ENCODE measurements around the gene MEIOSIN. TPM values are rescaled to one million over a fixed set of nuclear protein-coding genes. Genes with fewer than 3 reads are reported as not detected.

The MEIOSIN gene
- total and polyA plus RNA-seq, 4 donors: not detected

DNA sequence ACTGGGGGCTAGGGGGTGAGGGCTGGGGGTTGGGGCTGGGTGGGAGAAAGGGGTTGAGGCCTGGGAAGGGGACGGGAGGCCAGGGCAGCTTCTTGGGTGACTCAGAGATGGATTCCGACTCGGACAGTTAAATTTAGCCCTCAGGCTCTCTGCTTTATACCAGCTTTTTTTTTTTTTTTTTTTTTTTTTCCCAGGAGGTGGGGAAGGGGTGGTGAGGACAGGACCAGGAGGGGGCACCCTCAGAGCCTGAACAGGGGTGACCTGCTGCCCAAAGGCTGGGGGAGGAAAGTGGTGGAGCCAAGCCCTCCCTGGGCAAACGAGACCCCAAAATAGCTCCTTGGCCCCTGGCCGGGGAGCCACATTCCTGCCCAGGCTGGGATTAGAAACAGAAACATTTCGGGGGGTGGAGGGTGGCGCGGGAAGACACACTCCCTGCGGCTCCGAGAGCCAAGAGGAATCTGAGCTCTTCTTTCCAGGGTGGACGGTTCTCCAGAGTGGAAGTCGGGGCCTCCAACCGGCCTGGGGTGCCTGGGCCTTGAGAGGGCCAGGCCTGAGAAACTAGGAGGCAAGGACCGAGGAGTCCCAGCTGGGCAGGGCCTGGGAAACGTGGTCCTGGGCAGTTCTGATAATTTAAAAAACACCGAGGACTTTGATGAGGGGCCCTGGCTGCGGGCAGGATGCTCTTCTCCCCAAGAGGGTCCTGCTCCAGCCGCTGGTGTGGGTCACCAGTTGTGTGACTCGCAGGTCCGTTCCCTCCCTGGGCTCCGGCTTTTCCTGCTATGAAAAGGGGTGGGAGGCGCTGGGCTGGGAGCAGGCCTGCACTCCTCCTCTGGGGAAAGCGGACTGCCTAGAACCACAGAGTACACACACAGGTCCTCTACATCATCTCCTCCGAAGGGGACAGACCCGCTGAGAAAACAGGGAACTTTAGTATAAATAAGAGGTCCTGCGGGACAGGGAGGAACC is 49.9 kb downstream of the MEIOSIN start:
- H3K27ac ChIP-seq (ENCODE audit: low read depth in 1 of 2, low read length in 2 of 2): peak overlapping the region; percentile 50 to 61
- H3K27me3 ChIP-seq (ENCODE audit: control insufficient read depth in 4 of 4, insufficient read depth in 4 of 4, low read length in 3 of 4): no peaks in the 10 kb centered on the region
- peaks cover 3 to 17% (median 8%) of the 10 kb centered on the region in 4 donors for H3K4me1 ChIP-seq (ENCODE audit: control insufficient read depth in 4 of 4, insufficient read depth in 4 of 4, low read length in 3 of 4)
- no peak overlapping the region for H3K4me3 ChIP-seq (ENCODE audit: low read depth in 1 of 3, low read length in 3 of 3)
- TF ChIP-seq YY1 (IDR thresholded peaks at IDR 0.05) (no peak), GABPA (IDR thresholded peaks at IDR 0.05 in 1 of 2, conservative IDR thresholded peaks at IDR 0.05 in 1 of 2) (no peak), RXRA (IDR thresholded peaks at IDR 0.05) (no peak), EGR1 (IDR thresholded peaks at IDR 0.05; ENCODE audit: low read depth in 2 of 2) (no peak), ATF3 (IDR thresholded peaks at IDR 0.05) (no peak), REST (IDR thresholded peaks at IDR 0.05) (no peak), FOXA1 (IDR thresholded peaks at IDR 0.05) (no peak), JUND (IDR thresholded peaks at IDR 0.05) (no peak), ZBTB33 (IDR thresholded peaks at IDR 0.05) (no peak), SP1 (IDR thresholded peaks at IDR 0.05) (no peak), FOXA2 (IDR thresholded peaks at IDR 0.05) (no peak), TAF1 (conservative IDR thresholded peaks at IDR 0.05) (no peak), RAD21 (IDR thresholded peaks at IDR 0.05) (no peak), CTCF (IDR thresholded peaks at IDR 0.05; ENCODE audit: low read depth, low read length, missing input control) (no peak), HNF4G (IDR thresholded peaks at IDR 0.05) (no peak), HNF4A (conservative IDR thresholded peaks at IDR 0.05) (no peak), NR2F2 (IDR thresholded peaks at IDR 0.05) (no peak)
- TF ChIP-seq, protein P1, sequence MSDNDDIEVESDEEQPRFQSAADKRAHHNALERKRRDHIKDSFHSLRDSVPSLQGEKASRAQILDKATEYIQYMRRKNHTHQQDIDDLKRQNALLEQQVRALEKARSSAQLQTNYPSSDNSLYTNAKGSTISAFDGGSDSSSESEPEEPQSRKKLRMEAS (IDR thresholded peaks at IDR 0.05): no peak
- WGBS: 88% methylated on average over 26 of the region's 26 CpGs
- peaks cover 0 to 15% (median 3%) of the 10 kb centered on the region in 4 donors for H3K36me3 ChIP-seq (ENCODE audit: control insufficient read depth in 4 of 4, insufficient read depth in 3 of 4, low read depth in 1 of 4, low read length in 3 of 4)
- H3K9me3 ChIP-seq (ENCODE audit: control insufficient read depth in 4 of 4, low read length in 3 of 4): no peaks in the 10 kb centered on the region
- DNase-seq (ENCODE audit: low spot score): no peak
- H3K9ac ChIP-seq (ENCODE audit: low read depth in 1 of 2, low read length in 2 of 2): no peak overlapping the region
